ENCODE results near the gene TPSG1. TPM values are rescaled to one million over a fixed set of nuclear protein-coding genes. Genes with fewer than 3 reads are reported as not detected.
"Not testable (repeated sequence)": the region's sequence is repeated elsewhere in the genome, so short reads cannot be mapped to it uniquely, and the experiment has no call there.

TPSG1 gene
- polyA plus RNA-seq, 5 donors: 0.29 to 0.60 (median 0.37) TPM; not detected in 1

DNA sequence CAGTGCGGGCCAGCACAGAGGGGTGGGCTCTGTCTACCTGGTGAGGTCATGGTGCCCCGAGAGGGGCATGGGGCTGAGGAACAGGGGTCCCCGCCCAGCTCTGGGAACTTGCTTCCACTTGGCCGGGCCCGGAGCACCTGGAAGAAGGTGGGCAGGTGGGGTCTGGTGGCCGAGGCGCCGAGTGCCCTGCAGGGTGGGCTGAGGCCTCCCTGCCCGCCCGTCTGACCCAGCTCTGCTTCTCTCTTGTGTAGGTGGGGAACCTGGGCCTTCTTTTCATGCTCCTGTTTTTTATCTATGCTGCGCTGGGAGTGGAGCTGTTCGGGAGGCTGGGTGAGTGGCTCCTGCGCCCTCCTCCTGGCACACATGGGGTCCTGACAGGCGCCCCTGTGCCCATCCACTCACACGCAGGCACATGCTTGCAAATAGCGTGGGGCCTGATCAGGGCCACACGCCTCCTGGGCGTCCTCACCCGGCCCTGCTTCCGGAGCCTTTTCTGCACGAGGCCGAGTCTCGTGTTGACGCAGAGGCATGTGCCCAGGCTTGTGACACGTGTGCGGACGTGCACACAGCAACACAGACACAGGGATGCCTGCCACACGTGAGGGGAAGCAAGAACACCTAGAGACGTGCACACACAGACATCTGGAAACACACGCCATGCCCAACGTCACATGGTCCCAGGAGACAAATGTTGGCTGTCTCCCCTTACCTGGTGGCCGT, 8.2 kb downstream of the TPSG1 start:
- no peak for DNase-seq

- DNase-seq: no peak
These were observed 8.8 kb downstream of the TPSG1 start for GRCh38 chr16:1216296-1216619.

DNA sequence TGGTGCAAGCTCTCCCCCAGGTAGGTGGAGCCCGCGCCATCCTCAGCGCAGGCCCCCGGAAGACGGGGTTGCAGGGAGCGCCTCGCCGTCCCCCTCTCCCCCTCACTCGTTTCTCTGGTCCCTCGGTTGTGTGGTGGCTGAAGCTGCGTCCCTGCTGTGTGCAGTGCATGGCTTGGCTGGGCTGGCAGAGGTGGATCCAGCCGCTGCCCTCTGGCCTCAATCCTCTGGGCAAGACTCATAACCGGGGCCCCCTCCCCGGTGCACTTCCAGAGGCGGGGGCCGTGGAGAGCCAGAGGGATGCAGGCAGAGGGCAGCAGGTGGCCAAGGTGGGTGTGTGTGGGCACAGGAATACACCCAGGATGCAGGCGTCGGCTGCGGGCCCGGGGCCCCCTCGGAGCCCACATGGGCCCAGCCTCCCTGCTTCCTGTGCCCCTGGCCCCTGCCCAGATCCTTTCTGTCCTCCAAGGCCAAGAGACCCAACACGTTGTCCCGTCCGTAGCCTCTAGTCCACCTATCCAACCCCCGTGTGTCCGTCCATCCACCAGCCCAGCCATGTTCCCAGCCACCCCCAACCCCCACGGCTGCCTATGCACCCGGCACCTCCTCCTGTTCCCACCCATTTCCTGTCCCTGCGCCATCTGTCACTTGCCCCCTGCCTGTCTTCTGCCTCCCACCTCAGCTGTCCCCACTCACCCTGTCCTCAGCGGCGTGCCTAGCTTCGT, 9.3 kb downstream of the TPSG1 start:
- no peak for DNase-seq

DNA sequence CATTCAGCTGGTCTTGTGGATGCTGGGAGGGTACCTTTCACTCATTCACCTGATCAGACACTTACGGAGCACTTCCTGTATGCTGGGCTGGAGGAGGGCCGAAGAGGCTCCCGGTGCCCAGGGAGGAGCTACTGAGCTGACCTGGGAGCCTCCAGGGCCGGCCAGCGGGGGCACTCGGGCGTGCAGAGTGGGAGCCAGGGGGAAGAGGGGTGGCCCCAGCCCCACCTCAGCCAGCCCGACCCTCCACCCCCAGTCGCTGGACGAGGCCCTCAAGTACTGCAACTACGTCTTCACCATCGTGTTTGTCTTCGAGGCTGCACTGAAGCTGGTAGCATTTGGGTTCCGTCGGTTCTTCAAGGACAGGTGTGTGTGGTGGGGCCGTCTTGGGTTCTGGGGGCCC, 10.3 kb downstream of the TPSG1 start:
- DNase-seq: no peak

DNA sequence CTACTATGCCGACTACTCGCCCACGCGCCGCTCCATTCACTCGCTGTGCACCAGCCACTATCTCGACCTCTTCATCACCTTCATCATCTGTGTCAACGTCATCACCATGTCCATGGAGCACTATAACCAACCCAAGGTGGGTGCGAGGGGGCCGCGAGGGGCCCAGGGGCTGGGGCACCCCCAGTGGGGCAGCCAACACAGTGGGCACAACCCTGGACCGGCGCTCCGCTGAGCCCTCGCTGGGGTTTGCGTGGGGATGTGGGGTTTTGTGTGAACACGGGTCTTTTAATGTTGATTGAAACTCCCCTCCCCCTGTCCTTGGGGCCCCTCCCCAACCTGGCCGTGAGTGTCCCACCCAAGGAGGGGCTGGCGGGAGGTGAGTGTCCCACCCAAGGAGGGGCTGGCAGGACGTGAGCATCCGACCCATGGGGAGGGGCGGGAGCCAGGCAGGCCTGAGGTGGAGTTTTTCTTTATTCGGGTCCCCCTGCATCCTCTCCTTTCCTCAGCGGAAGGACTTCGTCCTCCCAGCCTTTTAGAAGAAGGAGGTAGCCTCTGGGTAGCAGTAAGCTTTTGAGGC, 11.2 kb downstream of the TPSG1 start:
- DNase-seq: no peak

- no peak for DNase-seq
These were observed 11.8 kb downstream of the TPSG1 start for GRCh38 chr16:1213231-1213630.

- DNase-seq: no peak
These were observed 12.4 kb downstream of the TPSG1 start for GRCh38 chr16:1212616-1213194.

GRCh38 chr16:1211451-1212268, 13.4 kb downstream of the TPSG1 start:
- no peak for DNase-seq

DNA sequence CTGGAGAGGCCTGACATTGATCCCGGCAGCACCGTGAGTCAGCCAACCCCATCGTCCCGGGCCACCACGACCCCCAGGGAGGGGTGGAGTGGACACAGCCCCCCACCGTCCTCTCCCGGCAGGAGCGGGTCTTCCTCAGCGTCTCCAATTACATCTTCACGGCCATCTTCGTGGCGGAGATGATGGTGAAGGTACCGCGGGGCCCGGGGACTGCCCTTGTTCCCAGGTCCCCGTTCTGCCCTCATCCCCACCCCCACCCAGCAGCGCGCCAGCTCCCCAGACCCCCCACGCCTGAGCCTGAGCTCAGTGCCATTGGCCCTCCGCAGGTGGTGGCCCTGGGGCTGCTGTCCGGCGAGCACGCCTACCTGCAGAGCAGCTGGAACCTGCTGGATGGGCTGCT, 14.6 kb downstream of the TPSG1 start:
- DNase-seq: no peak

- no peak for DNase-seq
These were observed 16.0 kb downstream of the TPSG1 start for GRCh38 chr16:1209081-1209480.

DNA sequence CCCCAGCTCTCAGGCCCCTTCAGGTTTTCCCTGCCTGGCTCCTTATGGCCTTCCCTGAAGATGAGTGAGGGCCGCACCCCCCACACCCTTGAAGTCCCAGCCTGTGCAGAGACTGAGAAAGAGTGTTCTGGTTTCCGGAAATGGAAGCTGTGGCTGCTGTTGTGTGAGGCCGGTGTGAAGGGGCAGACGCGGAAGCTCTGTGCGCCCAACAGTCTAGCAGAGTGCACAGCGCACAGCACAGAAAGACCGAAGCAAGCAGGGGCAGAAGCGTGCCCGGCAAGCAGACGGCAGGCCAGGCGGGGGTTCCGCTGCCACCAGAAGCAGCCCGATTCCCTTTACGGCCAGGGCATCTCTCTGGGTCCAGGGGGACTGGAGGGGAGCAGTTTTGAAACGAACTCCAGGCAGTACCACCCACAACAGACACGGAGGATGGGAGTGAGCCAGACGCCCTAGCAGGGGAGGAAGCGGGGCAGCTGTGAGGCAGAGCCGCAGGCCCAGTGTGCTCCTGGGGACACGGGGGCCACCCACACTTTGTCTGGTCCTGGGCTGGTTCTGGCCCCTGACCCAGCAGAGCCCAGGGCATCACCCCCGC, 16.7 kb downstream of the TPSG1 start:
- no peak for DNase-seq

DNA sequence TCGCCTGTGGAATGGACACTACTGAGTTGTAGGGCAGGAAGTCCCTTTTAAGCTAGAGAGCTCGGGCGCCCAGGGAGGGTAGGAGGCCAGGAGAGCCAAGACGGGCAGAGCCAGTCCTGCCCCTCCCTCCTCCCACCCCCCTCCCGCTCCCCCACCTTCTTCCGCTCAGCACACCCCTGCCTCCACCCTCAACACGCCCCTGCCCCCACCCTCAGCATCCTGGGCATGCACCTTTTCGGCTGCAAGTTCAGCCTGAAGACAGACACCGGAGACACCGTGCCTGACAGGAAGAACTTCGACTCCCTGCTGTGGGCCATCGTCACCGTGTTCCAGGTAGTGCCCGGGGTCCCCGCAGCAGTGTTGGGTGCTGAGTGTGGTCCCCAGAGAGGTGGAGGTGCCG, 18.3 kb downstream of the TPSG1 start:
- DNase-seq: no peak

DNA sequence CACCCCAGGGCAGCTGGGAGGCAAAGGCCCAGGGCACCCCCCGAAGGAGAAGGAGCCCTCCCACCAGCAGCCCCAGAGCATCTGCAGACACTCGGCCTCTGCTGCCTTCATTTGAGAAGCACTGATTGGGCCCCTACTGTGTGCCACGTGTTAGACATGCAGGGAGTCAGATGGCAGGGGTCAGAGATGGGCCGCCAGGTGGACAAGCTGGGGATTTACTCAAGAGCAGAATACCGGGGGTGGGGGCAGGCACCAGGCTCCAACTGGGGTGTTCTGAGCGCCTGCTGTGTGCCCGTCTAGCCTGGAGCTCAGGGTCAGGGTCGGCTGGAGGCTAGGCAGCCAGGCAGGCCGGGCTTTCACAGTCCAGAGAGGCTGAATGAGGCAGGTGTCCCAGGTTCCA, 18.7 kb downstream of the TPSG1 start:
- no peak for DNase-seq

GRCh38 chr16:1204933-1205332, 20.1 kb downstream of the TPSG1 start:
- no peak for DNase-seq

DNA sequence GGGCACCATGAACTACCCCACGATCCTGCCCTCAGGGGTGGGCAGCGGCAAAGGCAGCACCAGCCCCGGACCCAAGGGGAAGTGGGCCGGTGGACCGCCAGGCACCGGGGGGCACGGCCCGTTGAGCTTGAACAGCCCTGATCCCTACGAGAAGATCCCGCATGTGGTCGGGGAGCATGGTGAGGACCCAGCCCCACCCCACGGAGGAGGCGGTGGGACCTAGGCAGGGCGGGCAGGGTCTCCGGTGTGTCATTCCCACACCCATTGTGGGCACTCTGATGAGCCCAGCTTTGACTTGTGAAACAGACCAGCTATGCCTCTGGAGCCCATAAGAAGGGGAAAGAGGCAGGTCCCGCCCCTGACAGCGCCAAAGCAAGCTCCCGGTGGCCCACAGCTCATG, 22.8 kb downstream of the TPSG1 start:
- DNase-seq: no peak

DNA sequence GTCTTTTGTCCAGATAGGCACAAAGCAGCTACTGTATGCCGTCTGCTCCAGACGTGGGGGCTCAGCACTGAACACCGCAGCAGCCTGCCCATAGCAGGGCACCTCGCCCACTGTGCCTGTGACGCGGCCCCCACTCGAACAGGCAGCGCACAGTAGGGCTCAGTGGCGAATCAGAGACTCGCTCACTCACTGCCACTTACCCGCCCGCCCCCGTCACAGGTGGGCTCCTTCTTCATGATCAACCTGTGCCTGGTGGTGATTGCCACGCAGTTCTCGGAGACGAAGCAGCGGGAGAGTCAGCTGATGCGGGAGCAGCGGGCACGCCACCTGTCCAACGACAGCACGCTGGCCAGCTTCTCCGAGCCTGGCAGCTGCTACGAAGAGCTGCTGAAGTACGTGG, 23.6 kb downstream of the TPSG1 start:
- DNase-seq: no peak

DNA sequence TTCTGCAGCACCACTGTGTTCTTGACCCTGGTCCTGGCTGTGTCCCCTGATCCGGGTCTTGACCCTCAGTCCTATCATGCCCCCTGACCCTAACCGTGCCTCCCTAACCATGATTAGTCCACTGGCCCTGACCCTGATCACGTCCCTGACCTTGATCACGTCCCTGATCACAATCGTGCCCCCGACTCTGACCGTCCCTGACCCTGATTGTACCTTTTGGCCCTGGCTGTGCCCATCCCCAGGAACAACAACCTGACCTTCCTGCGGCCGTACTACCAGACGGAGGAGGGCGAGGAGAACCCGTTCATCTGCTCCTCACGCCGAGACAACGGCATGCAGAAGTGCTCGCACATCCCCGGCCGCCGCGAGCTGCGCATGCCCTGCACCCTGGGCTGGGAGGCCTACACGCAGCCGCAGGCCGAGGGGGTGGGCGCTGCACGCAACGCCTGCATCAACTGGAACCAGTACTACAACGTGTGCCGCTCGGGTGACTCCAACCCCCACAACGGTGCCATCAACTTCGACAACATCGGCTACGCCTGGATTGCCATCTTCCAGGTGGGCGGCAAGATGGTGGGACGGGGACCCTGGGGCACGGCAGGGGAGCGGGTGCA, 24.9 kb downstream of the TPSG1 start:
- no peak for DNase-seq

DNA sequence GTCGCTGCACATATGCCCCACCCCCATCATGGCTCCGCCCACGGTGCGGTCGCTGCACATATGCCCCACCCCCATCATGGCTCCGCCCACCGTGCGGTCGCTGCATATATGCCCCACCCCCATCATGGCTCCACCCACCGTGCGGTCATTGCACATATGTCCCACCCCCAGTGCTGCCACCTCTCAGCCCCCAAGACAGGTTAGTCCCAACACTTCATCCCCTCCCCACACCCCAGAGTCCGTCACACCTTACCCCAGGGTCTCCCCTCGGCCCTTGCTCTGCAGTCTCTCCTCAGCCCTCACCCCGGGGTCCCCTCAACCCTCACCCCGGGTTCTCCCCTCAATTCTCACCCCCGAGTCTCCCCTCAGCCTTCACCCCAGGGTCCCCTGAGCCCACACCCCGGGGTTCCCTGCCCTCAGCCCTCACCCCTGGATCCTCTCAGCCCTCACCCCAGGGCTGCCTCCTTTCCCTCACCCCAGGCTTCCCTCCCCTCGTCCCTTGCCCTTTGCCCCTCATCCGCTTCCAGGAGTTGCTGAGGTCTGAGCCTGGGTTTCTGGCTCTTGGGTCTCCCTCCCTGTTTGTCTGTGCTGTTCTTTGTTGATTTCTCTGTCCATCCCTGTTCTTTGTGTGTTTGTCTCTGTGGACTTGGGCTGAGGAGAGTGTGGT, 25.6 kb downstream of the TPSG1 start:
- DNase-seq: no peak

- DNase-seq: not testable (repeated sequence)
These were observed 26.3 kb downstream of the TPSG1 start for GRCh38 chr16:1198671-1199346.

DNA sequence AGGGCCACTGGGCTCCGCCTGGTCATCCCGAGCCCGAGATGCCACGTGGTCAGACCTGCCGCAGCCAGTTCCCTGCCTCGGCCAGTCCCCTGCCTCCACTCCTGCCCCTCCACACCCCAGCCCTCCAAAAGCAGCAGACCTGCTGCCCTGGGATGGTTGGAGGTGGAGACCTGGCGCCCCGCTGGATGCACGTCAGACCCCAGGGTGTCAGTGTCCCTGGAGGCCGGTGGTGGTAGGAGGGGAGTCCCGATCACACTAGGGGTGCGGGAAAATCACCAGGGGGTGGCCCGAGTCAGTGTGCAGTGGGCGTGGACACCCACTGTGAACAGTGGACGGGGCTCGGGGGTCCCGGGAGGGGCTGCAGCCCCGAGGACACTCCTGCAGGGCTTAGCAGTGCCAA, 26.9 kb downstream of the TPSG1 start:
- DNase-seq: no peak

Data from right lung (tissue), 5 donors.